Activated T-cell treated with anti-CD3 and anti-CD28 coated beads for 1 hour (primary cell): ENCODE results near the gene FGD4.
"Not testable (repeated sequence)": the region's sequence is repeated elsewhere in the genome, so short reads cannot be mapped to it uniquely, and the experiment has no call there.

ENCODE experiments used
- DNase-seq: peaks from one replicate; pipeline ENCODE4 v3.0.0-alpha.2; 2020; ENCODE audit warnings: low read depth

The FGD4 gene

GRCh38 chr12:32494656-32495055 is 95.3 kb downstream of the FGD4 start:
- DNase-seq = no peak

- DNase-seq = no peak
Observed at GRCh38 chr12:32496946-32497345, 97.6 kb downstream of the FGD4 start.

- DNase-seq = no peak
Observed at GRCh38 chr12:32497864-32498263, 98.5 kb downstream of the FGD4 start.

- DNase-seq = no peak
Observed at GRCh38 chr12:32499048-32499447, 99.7 kb downstream of the FGD4 start.

- DNase-seq = no peak
Observed at GRCh38 chr12:32501835-32502333, 102.5 kb downstream of the FGD4 start.

GRCh38 chr12:32502693-32503502 is 103.5 kb downstream of the FGD4 start:
- no peak for DNase-seq

GRCh38 chr12:32503730-32504129 is 104.4 kb downstream of the FGD4 start:
- DNase-seq = no peak

- no peak for DNase-seq
Observed at GRCh38 chr12:32504591-32504990, 105.2 kb downstream of the FGD4 start.

- no peak for DNase-seq
Observed at GRCh38 chr12:32505067-32505945, 105.9 kb downstream of the FGD4 start.

GRCh38 chr12:32507096-32507941 is 108.0 kb downstream of the FGD4 start:
- not testable (repeated sequence) for DNase-seq

GRCh38 chr12:32507942-32508320 is 108.6 kb downstream of the FGD4 start:
- DNase-seq = no peak

GRCh38 chr12:32508626-32509025 is 109.3 kb downstream of the FGD4 start:
- DNase-seq = no peak

- no peak for DNase-seq
Observed at GRCh38 chr12:32509328-32510091, 110.2 kb downstream of the FGD4 start.

GRCh38 chr12:32511976-32512375 is 112.6 kb downstream of the FGD4 start:
- not testable (repeated sequence) for DNase-seq

- no peak for DNase-seq
Observed at GRCh38 chr12:32512379-32512778, 113.0 kb downstream of the FGD4 start.

GRCh38 chr12:32512910-32513309 is 113.6 kb downstream of the FGD4 start:
- no peak for DNase-seq

- DNase-seq = no peak
Observed at GRCh38 chr12:32515137-32515873, 115.9 kb downstream of the FGD4 start.

GRCh38 chr12:32516230-32516629 is 116.9 kb downstream of the FGD4 start:
- DNase-seq = no peak

- no peak for DNase-seq
Observed at GRCh38 chr12:32517966-32518365, 118.6 kb downstream of the FGD4 start.

- no peak for DNase-seq
Observed at GRCh38 chr12:32519047-32519446, 119.7 kb downstream of the FGD4 start.
